Nucleus accumbens (tissue), 56 donors: Measurements from ENCODE around the gene RASSF5.
A peak's percentile ranks its signal among the peaks of the same experiment; 100 is the strongest.

ENCODE experiments used
- DNase-seq, 56 donors: peaks; one replicate each; lab custom pipeline; 2025; lab: John Stamatoyannopoulos, UW

The RASSF5 gene, protein sequence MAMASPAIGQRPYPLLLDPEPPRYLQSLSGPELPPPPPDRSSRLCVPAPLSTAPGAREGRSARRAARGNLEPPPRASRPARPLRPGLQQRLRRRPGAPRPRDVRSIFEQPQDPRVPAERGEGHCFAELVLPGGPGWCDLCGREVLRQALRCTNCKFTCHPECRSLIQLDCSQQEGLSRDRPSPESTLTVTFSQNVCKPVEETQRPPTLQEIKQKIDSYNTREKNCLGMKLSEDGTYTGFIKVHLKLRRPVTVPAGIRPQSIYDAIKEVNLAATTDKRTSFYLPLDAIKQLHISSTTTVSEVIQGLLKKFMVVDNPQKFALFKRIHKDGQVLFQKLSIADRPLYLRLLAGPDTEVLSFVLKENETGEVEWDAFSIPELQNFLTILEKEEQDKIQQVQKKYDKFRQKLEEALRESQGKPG

DNA sequence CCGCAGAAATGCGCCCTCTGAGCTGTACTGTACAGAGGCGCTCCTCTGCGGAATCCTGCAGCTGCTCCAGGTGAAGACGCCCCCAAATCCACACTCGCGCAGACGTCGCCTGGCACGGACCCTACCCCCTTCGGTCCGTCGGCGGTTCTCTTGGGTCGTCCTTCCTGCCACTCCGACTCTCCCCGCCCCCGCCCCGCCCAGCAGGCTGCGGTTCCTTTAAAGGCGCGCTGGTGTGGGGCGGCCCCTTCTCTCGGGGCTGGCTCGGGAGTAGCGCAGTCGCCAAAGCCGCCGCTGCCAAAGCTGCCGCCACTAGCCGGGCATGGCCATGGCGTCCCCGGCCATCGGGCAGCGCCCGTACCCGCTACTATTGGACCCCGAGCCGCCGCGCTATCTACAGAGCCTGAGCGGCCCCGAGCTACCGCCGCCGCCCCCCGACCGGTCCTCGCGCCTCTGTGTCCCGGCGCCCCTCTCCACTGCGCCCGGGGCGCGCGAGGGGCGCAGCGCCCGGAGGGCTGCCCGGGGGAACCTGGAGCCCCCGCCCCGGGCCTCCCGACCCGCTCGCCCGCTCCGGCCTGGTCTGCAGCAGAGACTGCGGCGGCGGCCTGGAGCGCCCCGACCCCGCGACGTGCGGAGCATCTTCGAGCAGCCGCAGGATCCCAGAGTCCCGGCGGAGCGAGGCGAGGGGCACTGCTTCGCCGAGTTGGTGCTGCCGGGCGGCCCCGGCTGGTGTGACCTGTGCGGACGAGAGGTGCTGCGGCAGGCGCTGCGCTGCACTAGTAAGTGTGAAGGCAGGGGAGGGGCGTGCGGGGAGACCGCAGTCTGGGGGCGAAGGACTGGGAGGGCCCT is at the start of gene RASSF5:
RASSF5 (plus strand) TSS at position 248 of the 846 bp plus-strand sequence; CDS start at position 320, 72 bp downstream.
- peak in 42 of 56 donors; percentile 4 to 79 (median 34) for DNase-seq

DNA sequence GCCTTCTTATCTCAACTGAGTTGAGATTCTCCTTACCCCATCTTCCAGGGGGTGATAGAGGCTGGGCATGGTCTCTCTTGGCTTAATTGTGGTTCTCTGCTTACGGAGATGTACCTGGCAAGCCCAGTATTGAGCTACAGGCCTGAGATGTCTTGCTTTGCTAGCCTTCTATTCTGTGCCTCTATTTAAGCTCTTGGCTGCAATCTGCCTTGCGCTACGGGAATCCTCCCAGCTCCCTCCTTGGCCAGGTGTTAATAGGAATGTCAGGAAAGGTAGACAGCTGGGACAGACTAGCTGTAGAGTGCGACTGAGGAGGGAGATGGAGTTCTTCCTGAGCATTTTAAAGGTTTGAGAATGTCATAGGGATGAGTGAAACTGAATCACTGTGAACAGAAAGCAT is 47.6 kb upstream of the RASSF5 start:
- no peak for DNase-seq

DNA sequence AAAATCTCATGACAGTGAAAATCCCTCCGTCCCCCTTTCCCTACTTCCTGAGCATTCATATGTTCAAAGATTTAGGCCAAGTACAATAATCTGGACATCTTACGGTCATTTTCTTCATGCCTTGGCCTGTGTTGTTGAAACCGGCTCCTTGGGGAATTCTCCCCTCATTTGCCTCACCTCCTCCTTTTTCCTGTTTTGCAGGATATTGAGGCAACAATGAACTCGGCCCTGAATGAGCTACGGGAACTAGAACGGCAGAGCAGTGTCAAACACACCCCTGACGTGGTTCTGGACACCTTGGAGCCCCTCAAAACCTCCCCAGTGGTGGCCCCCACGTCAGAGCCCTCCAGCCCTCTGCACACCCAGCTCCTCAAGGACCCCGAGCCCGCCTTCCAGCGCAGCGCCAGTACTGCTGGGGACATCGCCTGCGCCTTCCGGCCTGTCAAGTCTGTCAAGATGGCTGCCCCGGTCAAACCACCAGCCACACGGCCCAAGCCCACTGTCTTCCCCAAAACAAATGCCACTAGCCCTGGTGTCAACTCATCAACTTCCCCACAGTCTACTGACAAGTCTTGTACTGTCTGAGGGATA is 46.4 kb upstream of the RASSF5 start:
- DNase-seq, result no peak

DNA sequence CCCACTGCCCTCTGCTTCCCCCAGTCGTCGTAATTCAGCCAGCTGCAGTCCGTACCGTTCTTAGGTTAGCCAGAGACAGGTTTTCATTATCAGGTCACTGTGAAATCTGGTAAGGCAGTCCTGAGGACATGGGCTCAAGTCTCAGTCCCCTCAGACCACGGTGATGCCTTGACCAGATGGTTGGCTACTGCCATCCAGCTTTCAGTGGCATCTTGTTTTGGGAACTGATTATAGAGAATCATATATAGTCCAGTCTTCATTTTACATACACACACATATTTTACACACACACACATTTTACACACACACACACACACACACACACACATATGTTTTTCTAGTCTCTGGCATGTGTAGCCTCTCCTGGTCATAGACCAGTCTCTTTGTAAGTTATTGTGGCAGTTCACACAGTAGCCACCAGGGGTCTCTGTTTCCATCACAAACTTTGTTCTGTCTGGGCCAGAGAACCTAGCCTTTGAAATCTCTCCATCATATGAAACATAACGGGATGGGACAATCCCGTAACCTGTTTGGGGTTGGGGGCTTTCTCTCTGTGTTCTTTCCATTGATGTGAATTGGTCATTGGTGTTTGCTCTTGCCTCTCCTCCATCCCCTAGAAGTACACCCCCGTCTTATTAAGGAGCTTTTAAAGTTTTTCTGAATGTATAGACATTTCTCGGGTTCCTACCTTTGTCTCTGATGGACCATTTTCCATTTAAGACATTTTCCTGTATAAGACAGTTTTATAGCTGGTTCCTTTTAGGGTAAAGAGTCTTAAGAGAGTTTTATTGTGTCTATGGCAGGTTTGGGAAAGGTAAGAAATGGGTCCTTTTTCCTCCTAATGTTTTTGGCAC is 45.5 kb upstream of the RASSF5 start:
- DNase-seq, result peak in 36 of 56 donors; percentile 5 to 88 (median 39)

DNA sequence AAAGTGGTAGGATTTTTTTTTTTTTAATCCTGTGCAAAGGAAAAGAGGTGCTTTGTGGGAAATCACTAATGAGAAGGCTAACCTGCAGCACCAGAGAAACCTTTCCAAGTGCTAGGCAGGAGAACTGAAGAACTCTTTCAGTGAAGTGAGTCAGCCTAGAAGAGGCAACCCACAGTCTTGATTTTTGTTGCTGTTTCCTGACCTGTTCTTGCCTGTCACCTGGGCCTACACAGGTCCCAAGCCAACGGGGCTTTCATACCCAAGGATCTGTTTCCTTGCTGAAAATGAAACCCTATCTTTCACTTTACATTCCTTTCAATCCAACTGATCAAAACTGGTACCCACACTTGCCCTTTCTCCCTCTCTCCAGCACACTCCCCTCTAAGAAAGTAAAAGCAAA is 44.2 kb upstream of the RASSF5 start:
- DNase-seq, result no peak

DNA sequence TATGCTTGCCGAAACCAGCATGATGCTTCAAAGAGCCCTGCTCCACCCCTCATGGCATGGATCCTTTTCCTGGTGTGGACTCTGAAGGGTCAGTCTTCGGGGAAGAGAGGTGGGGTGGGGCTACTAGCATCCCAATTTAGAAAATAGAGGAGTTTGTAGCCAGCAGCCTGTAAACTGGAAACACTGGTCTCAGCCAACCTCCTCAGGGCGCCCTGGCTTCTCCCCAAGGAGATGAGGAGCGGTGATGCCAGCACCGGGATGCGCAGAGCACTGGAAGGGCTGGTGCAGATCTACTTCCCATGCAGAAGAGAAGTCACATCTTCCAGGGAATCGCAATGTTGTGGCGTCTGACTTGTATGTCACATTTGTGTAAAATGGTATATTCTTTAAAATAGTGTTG is 43.4 kb upstream of the RASSF5 start:
- no peak for DNase-seq

DNA sequence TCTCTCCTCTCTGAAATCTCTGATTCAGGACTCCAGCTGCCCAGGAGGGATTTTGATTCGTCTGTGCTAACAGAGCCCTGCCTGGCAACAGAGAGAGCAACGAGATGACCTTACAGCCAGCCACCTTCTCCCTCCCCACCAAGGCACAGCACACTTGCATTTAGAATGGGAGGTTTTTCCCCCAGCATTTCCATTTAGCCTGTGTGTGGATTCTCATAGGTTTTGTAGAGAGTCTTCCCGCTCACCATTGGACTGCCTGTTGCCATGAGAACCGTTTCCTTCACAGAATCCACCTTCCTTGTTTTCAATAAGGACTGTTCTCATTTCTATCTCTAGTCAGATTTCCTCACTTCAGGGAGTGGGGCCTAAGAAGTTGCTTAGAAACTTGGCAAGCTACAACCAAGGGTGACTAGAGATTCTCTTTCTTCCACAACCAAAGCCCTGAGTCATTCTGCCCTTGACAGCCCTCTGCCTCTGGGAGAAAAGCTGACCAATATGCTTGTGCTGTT is 42.8 kb upstream of the RASSF5 start:
- DNase-seq, result peak in 25 of 56 donors; percentile 6 to 74 (median 32)

DNA sequence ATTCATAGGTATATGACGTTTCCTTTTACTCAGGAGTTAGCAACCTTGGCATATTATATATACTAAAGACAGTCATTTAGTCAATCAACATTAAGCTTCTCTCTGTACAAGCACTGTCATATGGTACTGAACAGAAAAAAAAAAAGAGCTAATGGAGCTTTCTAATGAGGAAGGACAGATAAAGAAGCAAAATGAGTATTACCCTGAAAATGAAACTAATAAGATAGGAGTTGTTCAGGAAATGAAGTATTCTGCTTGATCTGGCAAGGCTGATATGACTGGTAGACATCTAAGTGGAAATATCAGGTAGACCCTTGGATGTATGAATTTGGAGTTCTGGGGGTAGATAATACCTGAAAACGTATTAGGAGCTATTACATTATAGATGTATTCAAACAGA is 41.4 kb upstream of the RASSF5 start:
- no peak for DNase-seq

DNA sequence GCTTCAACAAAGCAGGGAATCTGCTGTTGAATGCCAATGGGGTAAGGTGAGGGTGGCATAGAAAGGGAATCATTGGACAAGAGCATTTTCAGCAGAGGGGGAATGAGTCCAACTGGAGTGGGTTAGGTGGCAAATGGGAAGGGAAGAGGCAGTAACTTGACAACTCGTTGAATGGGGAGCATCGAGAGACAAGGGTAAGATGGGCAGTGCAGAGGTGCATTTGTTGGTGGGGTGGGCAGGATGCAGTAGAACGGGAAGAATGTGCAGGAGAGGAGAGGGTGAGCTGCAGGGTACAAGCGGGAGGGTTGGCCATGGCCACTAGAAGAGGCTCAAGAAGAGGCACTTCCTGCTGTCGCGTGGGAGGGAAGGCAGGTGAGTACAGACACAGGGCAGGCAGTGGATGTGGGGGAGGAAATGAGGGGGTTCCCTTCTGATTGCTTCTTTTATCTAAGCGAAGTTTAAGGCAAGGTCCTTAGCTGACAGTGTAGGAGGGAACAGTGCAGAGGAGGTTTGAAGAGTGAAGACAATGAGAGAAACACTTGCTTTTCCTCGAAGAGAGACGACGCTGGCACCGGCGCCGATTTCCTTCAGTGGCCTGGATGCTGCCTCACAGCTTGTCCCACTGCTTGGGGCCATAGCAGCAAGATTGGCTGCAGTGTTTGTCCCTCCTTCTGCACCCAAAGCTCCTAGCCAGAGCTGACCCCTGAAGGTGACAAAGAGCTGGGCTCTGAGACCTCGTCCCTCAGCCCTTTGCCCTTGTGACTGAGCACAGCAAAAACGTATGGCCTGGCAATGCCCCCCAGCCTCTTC is 40.3 kb upstream of the RASSF5 start:
- peak in 14 of 56 donors; percentile 5 to 74 (median 44) for DNase-seq

DNA sequence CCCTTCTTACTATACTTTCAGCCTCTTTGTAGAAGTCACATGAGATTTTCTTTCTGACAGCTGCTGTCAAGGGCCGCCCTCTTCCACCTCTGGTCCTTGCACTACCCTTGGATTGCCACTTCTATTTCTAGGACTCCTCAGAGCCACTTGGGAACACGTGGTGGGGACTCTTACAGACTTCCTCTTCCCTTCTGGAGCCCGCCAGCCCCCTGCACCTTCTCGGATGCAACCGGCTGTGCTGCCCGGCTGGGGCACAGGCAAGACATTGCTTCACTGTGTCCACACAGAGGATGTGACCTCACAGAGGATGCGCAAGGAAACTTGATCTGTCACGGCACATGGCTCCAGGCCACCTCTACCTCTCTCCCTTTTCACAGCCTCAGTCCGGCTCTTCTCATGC is 39.4 kb upstream of the RASSF5 start:
- peak in 21 of 56 donors; percentile 13 to 61 (median 29) for DNase-seq

DNA sequence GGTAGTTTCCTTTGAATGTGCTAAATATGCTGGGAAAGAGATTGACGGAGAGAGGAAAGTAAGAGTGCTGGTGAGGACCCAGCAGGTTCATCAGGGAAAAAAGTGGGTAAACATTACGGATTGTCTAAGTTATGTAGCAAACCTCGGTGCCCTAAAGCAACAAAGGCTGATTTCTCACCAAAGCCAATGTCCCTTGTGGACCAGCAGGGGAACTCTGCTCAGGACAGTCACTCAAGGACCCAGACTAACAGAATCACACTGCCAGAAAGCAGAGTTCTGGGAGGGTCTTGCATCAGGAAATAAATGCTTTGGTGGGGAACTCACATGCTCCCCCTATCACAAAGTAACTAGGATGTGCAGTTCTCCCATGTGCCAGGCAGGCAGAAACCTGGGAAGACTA is 38.8 kb upstream of the RASSF5 start:
- no peak for DNase-seq

DNA sequence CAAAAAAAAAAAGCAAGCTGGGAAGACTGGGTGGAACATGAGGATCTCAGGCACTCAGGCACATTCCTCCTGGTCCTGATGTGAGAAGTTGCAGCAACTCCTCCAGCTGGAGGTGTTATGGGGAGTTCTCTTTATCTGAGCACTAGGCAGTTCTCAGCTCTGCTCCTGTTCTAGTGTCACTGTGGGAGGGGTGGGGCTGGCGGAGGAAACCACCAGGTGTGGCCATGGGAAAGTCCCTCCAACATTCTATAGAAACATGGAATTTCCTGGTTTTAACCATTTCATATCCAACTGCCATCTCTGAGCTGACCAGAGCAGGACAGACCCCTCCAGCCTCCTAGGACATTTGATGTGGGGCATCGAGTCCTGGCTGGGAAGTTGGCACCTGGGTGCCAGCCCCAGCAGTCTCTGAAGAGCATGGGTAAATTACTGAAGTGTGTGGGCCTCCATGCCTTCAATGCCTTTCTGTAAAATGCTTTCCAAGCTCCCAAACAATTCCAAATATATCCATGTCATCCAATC is 37.9 kb upstream of the RASSF5 start:
- peak in 1 of 56 donors; percentile 13 for DNase-seq

DNA sequence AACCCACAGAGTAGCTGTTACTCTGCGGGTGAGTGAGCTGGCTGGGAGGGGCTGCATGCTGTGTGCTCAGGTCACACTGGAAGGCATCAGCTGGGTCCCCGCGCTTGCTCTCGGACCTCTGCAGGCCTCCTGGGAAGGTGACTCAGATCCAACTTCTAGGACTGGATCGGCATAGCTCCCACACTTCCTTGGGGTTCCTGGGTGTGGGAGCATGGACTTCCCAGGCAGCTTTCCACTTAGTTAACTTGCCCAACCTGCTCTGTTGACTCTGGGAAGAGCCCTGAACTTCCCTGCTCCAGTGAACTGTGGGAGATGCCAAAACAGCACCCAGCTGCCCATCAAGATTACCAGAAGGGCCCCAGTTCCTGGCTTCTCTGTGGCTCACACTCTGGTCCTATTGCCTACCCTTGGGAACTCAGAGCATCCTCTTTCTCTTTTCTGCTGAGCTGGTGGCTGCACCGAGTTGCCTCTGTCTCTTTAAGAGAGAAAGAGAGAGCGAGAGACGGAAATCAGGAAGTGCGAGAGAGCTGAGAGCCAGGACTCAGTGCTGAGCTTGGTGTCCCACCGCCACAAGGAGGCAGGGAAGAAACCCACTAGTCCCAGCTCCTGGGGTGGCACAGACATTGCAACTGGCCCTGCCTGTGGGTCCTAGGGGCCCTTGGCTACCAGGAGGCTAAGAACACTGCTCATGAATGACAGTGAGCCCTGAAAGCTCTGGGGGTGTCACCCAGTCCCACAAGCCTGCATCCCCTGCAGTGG is 37.2 kb upstream of the RASSF5 start, which contains the start of gene IKBKE:
IKBKE (plus strand) TSS at position 544 of the 759 bp plus-strand sequence. CDS start 2,752 bp downstream, outside the sequence.
- DNase-seq, result peak in 39 of 56 donors; percentile 6 to 74 (median 35)

DNA sequence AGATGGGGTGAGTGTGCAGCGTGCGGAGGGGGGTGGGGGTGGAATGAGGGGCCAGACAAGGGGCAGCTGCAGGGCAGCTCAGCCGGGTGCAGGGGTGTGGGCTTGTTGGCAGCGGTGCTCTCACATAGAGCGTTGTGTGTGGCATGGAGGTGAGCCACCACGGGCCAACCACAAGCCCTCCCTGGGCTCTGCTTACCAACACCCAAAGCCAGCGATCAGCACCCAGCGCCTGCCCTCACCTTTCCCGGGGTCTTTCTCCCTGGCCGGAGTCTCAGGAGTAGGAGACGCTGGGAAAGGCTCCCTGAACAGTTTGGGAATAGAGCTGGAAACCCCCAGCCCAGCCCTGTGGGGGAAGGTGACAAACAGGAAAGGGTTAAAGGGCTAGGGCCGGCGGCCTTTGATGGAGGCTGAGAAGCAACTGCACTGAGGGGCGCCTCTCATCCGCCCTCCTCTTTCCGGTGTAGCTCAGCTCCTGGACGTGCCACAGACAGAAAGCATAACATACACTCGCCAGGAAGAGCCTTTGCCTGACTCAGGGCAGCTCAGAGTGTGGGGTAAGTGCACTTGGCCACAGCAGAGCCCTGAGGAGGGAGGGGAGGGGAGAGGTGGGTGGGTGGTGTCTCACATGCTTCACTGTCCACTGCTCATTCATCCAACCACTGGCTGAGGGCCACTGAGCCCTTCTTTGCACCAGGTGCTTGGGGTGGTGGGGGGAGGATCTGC is 36.5 kb upstream of the RASSF5 start:
- no peak for DNase-seq

DNA sequence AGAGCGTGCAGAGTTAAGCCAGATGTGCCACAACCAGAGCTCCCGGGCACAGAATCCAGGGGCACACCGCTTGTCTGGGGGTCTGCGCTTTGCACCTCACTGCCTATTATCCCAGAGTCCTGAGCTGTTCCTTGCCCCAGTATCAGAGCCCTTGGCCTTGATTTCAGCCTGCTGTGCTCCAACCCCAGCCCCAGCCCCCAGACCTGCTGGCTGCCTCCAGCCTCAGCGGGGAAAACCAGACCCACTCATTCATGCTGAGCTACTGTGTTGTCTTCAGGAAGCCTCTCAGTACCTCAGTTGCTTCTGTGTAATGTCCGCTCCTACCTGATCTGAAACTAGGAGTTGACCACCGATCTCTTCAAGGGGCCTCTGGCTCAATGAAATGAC is 35.9 kb upstream of the RASSF5 start:
- DNase-seq, result no peak

DNA sequence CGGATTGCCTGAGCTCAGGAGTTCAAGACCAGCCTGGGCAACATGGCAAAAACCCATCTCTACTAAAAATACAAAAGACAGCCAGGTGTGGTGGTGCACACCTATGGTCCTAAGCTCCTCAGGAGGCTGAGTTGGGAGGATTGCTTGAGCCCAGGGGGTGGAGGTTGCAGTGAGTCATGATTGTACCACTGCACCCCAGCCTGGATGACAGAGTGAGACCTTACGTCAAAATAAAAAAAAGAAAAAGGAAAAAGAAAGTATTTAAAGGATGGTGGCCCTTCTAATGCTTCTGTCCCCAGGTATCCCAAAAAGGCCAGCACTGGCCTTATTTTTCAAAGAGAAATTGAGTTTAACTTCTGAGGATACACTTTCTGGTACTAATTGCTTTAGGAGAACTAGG is 35.3 kb upstream of the RASSF5 start:
- DNase-seq, result no peak

DNA sequence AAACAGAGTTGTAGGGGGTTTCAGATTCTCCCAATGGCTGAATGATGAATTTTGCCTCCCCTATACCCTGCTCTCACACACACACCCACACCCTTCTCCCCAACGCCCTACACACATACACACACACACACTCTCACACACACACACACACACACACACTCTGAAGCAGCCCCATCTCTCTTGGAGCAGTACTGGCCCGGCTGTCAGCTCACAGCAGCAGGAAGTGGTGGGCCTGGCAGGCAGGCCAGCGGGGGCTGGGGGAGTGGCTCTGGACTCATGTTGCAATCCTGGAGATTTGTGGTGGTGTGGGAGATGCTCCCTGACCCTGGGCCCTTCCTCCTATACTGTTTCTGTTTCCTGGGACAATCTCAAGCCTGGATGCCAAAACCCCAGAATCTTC is 34.9 kb upstream of the RASSF5 start:
- DNase-seq, result peak in 1 of 56 donors; percentile 25
